Glutamatergic neuron (in vitro differentiated cells): ENCODE data around the gene ACBD5. TPM values are rescaled to one million over a fixed set of nuclear protein-coding genes. Genes with fewer than 3 reads are reported as not detected.
A peak's percentile ranks its signal among the peaks of the same experiment; 100 is the strongest.

ENCODE experiments used
- DNase-seq: peaks from one replicate; pipeline ENCODE4 v3.0.0; 2022
- H3K27ac Mint-ChIP-seq: one replicate; pipeline ENCODE4 v1.8.0; 2020; ENCODE audit warnings: mild to moderate bottlenecking, mixed read lengths, inconsistent platforms; ENCODE audit not compliant: unreplicated experiment
- H3K27me3 Mint-ChIP-seq: one replicate; pipeline ENCODE4 v1.8.0; 2020; ENCODE audit warnings: mild to moderate bottlenecking, moderate library complexity, mixed read lengths, inconsistent platforms; ENCODE audit not compliant: unreplicated experiment
- H3K36me3 Mint-ChIP-seq: one replicate; pipeline ENCODE4 v1.8.0; 2020; ENCODE audit warnings: mild to moderate bottlenecking, mixed read lengths, inconsistent platforms; ENCODE audit not compliant: unreplicated experiment
- H3K4me1 Mint-ChIP-seq: one replicate; pipeline ENCODE4 v1.8.0; 2020; ENCODE audit warnings: mild to moderate bottlenecking, low read depth, mixed read lengths, inconsistent platforms; ENCODE audit not compliant: unreplicated experiment
- H3K4me3 Mint-ChIP-seq: one replicate; pipeline ENCODE4 v1.8.0; 2020; ENCODE audit warnings: mild to moderate bottlenecking, mixed read lengths, inconsistent platforms; ENCODE audit not compliant: unreplicated experiment
- H3K9me3 Mint-ChIP-seq: one replicate; pipeline ENCODE4 v1.8.0; 2020; ENCODE audit warnings: mild to moderate bottlenecking, moderate library complexity, mixed read lengths, inconsistent platforms; ENCODE audit not compliant: unreplicated experiment
- CTCF ChIP-seq: fragments of 200-600 bp; sonication (generic); IDR thresholded peaks from one replicate; pipeline ENCODE4 v1.5.0; 2021; ENCODE audit not compliant: partially characterized antibody, unreplicated experiment
- total RNA-seq: library from RNA; stranded (reverse); fragmentation: NEBNext Ultra II Directional; extraction: Animal tissue kit (Norgen Biotek cat#: 25700); gene quantifications from one replicate; pipeline ENCODE4 v1.2.1, GENCODE V29; 2021; ENCODE audit not compliant: unreplicated experiment

ACBD5 gene
- total RNA-seq, 1 donor from 2014 or later = 27.0 TPM

DNA sequence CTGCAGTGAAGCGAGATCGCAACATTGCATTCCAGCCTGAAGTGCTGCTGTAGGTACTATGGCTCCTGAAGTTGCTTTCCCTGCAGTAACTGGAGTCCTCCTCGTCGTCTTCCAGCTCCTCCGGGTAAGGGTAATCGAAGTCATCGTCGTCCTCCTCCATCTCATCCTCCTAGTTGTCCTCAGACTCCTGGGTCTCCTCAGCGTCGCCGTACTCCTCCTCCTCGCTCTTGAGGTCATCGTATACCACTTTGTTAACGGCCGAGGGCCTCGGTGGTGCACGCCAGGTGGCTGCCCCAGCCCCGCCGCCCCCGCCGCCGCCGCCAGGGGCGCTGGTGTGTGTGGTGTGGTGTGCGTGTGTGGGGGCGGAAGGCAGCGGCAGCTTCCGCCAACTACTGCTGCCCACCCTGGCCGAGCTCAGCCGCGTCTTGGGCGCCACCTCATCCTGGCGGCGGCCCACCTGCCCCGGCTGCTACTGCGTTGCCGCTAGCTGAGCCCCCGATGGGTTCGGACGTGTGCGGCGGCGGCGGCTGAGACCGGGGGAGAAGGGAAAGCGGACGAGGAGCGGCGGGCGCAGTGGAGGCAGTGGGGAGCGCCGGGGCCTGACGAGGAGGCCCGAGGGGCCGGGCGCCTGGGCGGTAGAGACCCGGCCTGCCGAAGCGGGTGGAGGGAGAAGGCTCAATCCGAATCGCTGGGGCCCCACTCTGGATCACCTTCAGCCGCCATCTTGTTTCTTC lies 11.8 kb upstream of the ACBD5 start:
- Mint-ChIP-seq H3K9me3 (peaks cover 5% of the 10 kb centered on the region), H3K27ac (no peak overlapping the region), H3K4me3 (peak overlapping the region; percentile 46), H3K4me1 (no peaks in the 10 kb centered on the region), H3K27me3 (peaks cover 3% of the 10 kb centered on the region), H3K36me3 (peaks cover 3% of the 10 kb centered on the region)
- DNase-seq = peak; percentile 75
- TF ChIP-seq CTCF = peak; percentile 88

- Mint-ChIP-seq H3K27ac (no peak overlapping the region), H3K4me3 (no peak overlapping the region), H3K9me3 (no peaks in the 10 kb centered on the region), H3K36me3 (no peaks in the 10 kb centered on the region), H3K27me3 (peaks cover 3% of the 10 kb centered on the region), H3K4me1 (no peaks in the 10 kb centered on the region)
- DNase-seq = no peak
- no peak for TF ChIP-seq CTCF
Observed at GRCh38 chr10:27251554-27251953, 11.0 kb upstream of the ACBD5 start.

DNA sequence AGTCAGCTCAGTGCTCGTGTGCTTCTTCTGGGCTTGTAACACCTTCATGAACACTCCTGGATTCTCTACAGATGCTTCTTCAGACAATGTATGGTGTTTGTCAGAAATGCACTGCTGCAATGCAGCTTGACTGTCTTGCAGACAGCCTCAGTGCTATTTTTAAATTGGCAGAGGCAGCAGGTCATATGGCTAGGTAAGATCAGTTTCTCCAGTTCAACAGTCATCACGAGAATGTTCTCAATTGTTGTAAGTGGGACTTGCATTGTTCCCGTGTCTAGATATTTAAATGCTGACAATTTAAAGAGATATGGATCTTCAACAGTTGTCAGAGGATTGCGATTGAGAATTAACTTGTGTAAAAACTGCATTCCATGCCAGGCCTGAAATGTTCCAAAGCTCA lies 7.6 kb upstream of the ACBD5 start:
- DNase-seq = no peak
- no peaks in the 10 kb centered on the region for H3K9me3 Mint-ChIP-seq
- TF ChIP-seq CTCF = no peak
- H3K4me1 Mint-ChIP-seq = peaks cover 4% of the 10 kb centered on the region
- H3K27me3 Mint-ChIP-seq = peaks cover 5% of the 10 kb centered on the region
- no peak overlapping the region for H3K27ac Mint-ChIP-seq
- H3K4me3 Mint-ChIP-seq = no peak overlapping the region
- no peaks in the 10 kb centered on the region for H3K36me3 Mint-ChIP-seq

GRCh38 chr10:27247441-27247840 lies 6.8 kb upstream of the ACBD5 start:
- H3K4me3 Mint-ChIP-seq = no peak overlapping the region
- TF ChIP-seq CTCF = no peak
- H3K27me3 Mint-ChIP-seq = peaks cover 7% of the 10 kb centered on the region
- peaks cover 6% of the 10 kb centered on the region for H3K9me3 Mint-ChIP-seq
- peaks cover 8% of the 10 kb centered on the region for H3K4me1 Mint-ChIP-seq
- no peaks in the 10 kb centered on the region for H3K36me3 Mint-ChIP-seq
- H3K27ac Mint-ChIP-seq = peak overlapping the region; percentile 28
- no peak for DNase-seq

DNA sequence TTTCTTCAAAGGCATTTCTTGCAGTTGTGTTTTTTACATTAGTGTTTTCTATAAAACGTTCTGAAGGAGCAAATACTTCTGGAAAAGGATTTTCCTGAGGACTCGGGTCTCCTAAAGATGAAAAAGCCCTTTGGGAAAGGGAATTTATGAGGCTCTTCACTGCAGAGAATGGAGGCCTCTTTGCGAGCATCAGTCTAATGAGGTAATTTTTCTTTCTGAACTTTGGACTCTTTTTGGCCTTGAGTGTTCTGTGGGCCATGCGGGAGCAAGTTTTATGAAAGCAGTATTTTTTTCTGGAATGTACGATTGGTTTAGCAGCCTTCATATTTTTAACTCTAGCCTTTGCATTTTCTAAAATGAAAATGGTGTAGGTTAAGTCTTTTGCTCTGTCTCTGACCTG lies 6.4 kb upstream of the ACBD5 start:
- Mint-ChIP-seq H3K4me1 (peaks cover 8% of the 10 kb centered on the region), H3K4me3 (no peak overlapping the region), H3K9me3 (peaks cover 9% of the 10 kb centered on the region), H3K36me3 (no peaks in the 10 kb centered on the region), H3K27me3 (peaks cover 7% of the 10 kb centered on the region), H3K27ac (no peak overlapping the region)
- no peak for TF ChIP-seq CTCF
- no peak for DNase-seq
